Sigmoid colon (tissue), 4 donors: ENCODE data around the gene NR2C2.

ENCODE experiments used
- CTCF ChIP-seq, 4 experiments: fragments of 450-650 bp in 3 of 4; fragments of 200-600 bp in 1 of 4; IDR thresholded peaks; one replicate each; pipeline ENCODE4 v1.5.1; 2016 to 2019; ENCODE audit warnings: antibody characterized with exemption in 4 of 4, mild to moderate bottlenecking in 3 of 4, moderate library complexity in 2 of 4
- EP300 ChIP-seq, 4 donors: sonication (generic); formaldehyde crosslinking; IDR thresholded peaks; one replicate each; pipeline ENCODE4 v1.6.1; 2017; ENCODE audit warnings: antibody characterized with exemption in 4 of 4
- POLR2A ChIP-seq, 2 donors: fragments of 450-650 bp; IDR thresholded peaks; one replicate each; pipeline ENCODE4 v1.6.1; 2016; ENCODE audit warnings: antibody characterized with exemption in 2 of 2, mild to moderate bottlenecking in 2 of 2, moderate library complexity in 2 of 2
- POLR2AphosphoS5 ChIP-seq, 4 donors: sonication (generic); formaldehyde crosslinking; IDR thresholded peaks; one replicate each; pipeline ENCODE4 v1.6.1; 2017; ENCODE audit warnings: antibody characterized with exemption in 4 of 4

- TF ChIP-seq POLR2A (IDR thresholded peaks at IDR 0.05): no peak
- no peak for TF ChIP-seq CTCF (IDR thresholded peaks at IDR 0.05)
- no peak for TF ChIP-seq POLR2AphosphoS5 (IDR thresholded peaks at IDR 0.05)
- TF ChIP-seq EP300 (IDR thresholded peaks at IDR 0.05): no peak
These were observed 124.3 kb downstream of the NR2C2 start for GRCh38 chr3:15071699-15072098.
